Chondrocyte (in vitro differentiated cells): Measurements from ENCODE around the gene NPAS3. TPM values are rescaled to one million over a fixed set of nuclear protein-coding genes. Genes with fewer than 3 reads are reported as not detected.

ENCODE experiments used
- DNase-seq: peaks from one replicate; pipeline ENCODE4 v3.0.0; 2021; ENCODE audit warnings: mixed read lengths, low spot score
- H3K27ac Mint-ChIP-seq: one replicate; pipeline ENCODE4 v1.8.0; 2021; ENCODE audit warnings: mild to moderate bottlenecking, moderate library complexity, mixed read lengths; ENCODE audit not compliant: unreplicated experiment
- H3K27me3 Mint-ChIP-seq: 2 replicates; pipeline ENCODE4 v1.8.0; 2021; ENCODE audit warnings: low read depth, mixed read lengths
- H3K36me3 Mint-ChIP-seq: 2 replicates; pipeline ENCODE4 v1.8.0; 2021; ENCODE audit warnings: low read depth, mixed read lengths
- H3K4me1 Mint-ChIP-seq: 2 replicates; pipeline ENCODE4 v1.8.0; 2021; ENCODE audit warnings: low read depth, mild to moderate bottlenecking, mixed read lengths
- H3K4me3 Mint-ChIP-seq: one replicate; pipeline ENCODE4 v1.8.0; 2021; ENCODE audit warnings: mild to moderate bottlenecking, moderate library complexity, mixed read lengths; ENCODE audit not compliant: unreplicated experiment
- H3K9me3 Mint-ChIP-seq: 2 replicates; pipeline ENCODE4 v1.8.0; 2021; ENCODE audit warnings: low read depth, mixed read lengths
- CTCF ChIP-seq: fragments of 200-600 bp; sonication (generic); IDR thresholded peaks from 2 replicates; pipeline ENCODE4 v1.5.0; 2021; ENCODE audit warnings: antibody characterized with exemption, mild to moderate bottlenecking, moderate library complexity
- total RNA-seq: library from RNA; stranded (reverse); gene quantifications from 3 replicates; pipeline ENCODE4 v1.2.1, GENCODE V29; 2021

NPAS3 gene
- total RNA-seq, 1 donor from 2014 or later: 2.6 TPM

GRCh38 chr14:33014710-33015109 is 76.0 kb downstream of the NPAS3 start:
- Mint-ChIP-seq H3K4me1 (no peaks in the 10 kb centered on the region), H3K27me3 (no peaks in the 10 kb centered on the region), H3K9me3 (no peaks in the 10 kb centered on the region), H3K36me3 (no peaks in the 10 kb centered on the region), H3K4me3 (no peak overlapping the region), H3K27ac (no peak overlapping the region)
- no peak for TF ChIP-seq CTCF
- DNase-seq: no peak

- Mint-ChIP-seq H3K27ac (no peak overlapping the region), H3K4me3 (no peak overlapping the region), H3K9me3 (no peaks in the 10 kb centered on the region), H3K36me3 (no peaks in the 10 kb centered on the region), H3K4me1 (no peaks in the 10 kb centered on the region), H3K27me3 (no peaks in the 10 kb centered on the region)
- DNase-seq: no peak
- TF ChIP-seq CTCF: no peak
Observed at GRCh38 chr14:33016613-33017012, 77.9 kb downstream of the NPAS3 start.

- no peak overlapping the region for H3K27ac Mint-ChIP-seq
- H3K4me1 Mint-ChIP-seq: no peaks in the 10 kb centered on the region
- H3K27me3 Mint-ChIP-seq: no peaks in the 10 kb centered on the region
- no peaks in the 10 kb centered on the region for H3K36me3 Mint-ChIP-seq
- TF ChIP-seq CTCF: no peak
- H3K4me3 Mint-ChIP-seq: no peak overlapping the region
- no peak for DNase-seq
- no peaks in the 10 kb centered on the region for H3K9me3 Mint-ChIP-seq
Observed at GRCh38 chr14:33017016-33017415, 78.3 kb downstream of the NPAS3 start.

GRCh38 chr14:33019346-33019745 is 80.7 kb downstream of the NPAS3 start:
- Mint-ChIP-seq H3K27ac (no peak overlapping the region), H3K4me3 (no peak overlapping the region), H3K9me3 (no peaks in the 10 kb centered on the region), H3K36me3 (no peaks in the 10 kb centered on the region), H3K27me3 (no peaks in the 10 kb centered on the region), H3K4me1 (no peaks in the 10 kb centered on the region)
- no peak for DNase-seq
- no peak for TF ChIP-seq CTCF

- Mint-ChIP-seq H3K4me1 (peaks cover 17% of the 10 kb centered on the region), H3K9me3 (peaks cover 2% of the 10 kb centered on the region)
Observed at GRCh38 chr14:33026850-33027430, 88.3 kb downstream of the NPAS3 start.

More at GRCh38 chr14:33026850-33027430, 88.3 kb downstream of the NPAS3 start:
- TF ChIP-seq CTCF: no peak
- no peaks in the 10 kb centered on the region for H3K36me3 Mint-ChIP-seq
- no peaks in the 10 kb centered on the region for H3K27me3 Mint-ChIP-seq
- peak overlapping the region; percentile 33 for H3K27ac Mint-ChIP-seq
- H3K4me3 Mint-ChIP-seq: no peak overlapping the region
- DNase-seq: no peak
